ENCODE data around the gene KCNK6.

GRCh38 chr19:38310279-38310670, 9.4 kb upstream of the KCNK6 start:
- TF ChIP-seq POLR2A (IDR thresholded peaks at IDR 0.05) (no peak), CTCF (IDR thresholded peaks at IDR 0.05) (no peak)
